ENCODE results near the gene WDR64.

Gene WDR64

DNA sequence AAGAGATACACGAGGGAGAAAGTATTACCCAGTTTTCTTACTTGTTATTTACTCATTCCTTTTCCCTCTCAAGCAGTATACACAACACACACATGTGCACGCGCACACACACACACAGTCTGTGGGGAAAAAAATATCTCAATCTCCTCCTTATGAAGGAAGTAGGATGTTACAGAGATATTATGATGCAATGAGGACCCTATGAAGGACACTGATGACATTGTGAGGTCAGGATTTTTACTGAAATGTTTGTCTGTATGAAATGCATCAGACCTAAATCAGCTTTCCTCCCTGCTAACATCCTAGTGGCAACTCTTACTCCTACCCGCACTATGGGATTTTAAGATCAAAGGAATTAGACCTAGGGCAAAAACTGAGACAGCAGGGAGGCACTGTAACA is at the start of gene WDR64:
TSS of gene WDR64 (plus strand) at position 270 of the 400 bp plus-strand sequence. CDS start 204 bp downstream, outside the sequence.
- H3K27me3 ChIP-seq (ENCODE audit: insufficient read depth, low read length) = peaks cover 3% of the 10 kb centered on the region
- no peaks in the 10 kb centered on the region for H3K9me3 ChIP-seq (ENCODE audit: low read length)
- no peak within 1 kb of the TSS for H2AFZ ChIP-seq (ENCODE audit: low read depth, low read length)
- peaks cover 7% of the 10 kb centered on the region for H3K4me1 ChIP-seq (ENCODE audit: insufficient read depth, low read length)
- H3K36me3 ChIP-seq (ENCODE audit: insufficient read depth, low read length) = no peaks in the 10 kb centered on the region
- H3K4me3 ChIP-seq (ENCODE audit: low read length) = no peak within 1 kb of the TSS

DNA sequence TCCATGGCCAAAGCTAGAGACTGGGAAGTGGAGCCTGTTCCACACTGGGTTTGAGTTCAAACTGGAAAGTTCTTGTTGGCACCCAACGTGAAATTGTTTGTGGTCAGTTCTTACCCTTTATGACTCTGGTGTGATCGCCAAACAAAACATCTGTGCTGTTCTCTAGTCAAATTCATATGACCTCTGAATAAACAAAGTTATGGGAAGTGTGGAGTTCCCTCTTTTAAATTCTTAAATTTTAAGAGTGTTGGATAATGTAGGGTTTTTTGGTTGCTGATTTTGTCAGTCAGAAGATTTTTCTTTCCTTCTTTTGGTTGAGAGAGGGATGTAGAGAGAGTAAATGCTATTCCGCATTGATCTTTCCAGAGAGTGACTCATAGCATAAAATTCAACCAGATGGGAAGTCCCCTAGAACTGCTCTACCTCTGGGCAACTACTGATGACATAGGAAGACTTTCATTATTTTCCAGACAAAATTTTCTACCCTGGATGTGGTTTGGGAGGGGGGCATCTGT is 48.3 kb upstream of the WDR64 start:
- H3K4me3 ChIP-seq (ENCODE audit: low read length) = no peak overlapping the region
- H3K4me1 ChIP-seq (ENCODE audit: insufficient read depth, low read length) = no peaks in the 10 kb centered on the region
- no peaks in the 10 kb centered on the region for H3K9me3 ChIP-seq (ENCODE audit: low read length)

DNA sequence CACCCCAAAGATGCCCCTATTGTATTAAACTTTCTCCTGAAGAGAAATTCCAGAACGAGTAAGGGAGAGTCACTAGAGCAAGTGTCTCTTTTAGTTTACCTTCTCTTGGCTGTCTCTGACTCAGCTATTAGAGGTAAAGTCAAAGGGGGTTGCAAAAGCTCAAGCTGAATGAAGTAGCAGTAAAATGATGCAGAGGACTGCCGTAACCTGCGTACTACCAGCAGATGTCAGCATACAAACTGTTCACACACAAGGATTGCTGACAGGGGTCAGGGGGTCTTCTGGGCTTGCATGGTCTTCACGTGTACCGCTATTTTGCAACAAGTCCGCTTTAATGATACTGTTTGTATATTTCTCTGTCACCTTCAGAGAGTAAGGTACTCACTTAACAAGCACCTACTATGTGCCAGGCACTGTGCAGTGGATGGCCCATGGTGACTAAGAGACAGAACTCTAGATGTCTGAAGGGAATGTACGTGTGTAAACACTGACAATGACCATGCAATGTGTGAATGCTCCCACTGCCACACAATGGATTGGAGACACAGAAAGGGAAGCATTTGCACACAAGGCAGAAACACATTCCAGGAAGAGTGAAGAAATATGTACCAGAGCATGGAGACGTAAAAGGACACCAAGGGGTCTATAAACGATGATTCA is 46.8 kb upstream of the WDR64 start:
- Histone ChIP-seq H3K4me1 (ENCODE audit: insufficient read depth, low read length) (no peaks in the 10 kb centered on the region), H3K4me3 (ENCODE audit: low read length) (no peak overlapping the region), H3K36me3 (ENCODE audit: insufficient read depth, low read length) (no peaks in the 10 kb centered on the region), H3K9me3 (ENCODE audit: low read length) (no peaks in the 10 kb centered on the region), H3K27me3 (ENCODE audit: insufficient read depth, low read length) (no peaks in the 10 kb centered on the region), H2AFZ (ENCODE audit: low read depth, low read length) (no peak overlapping the region)

More for the DNA sequence above, 48.3 kb upstream of the WDR64 start:
- Histone ChIP-seq H3K27me3 (ENCODE audit: insufficient read depth, low read length) (no peaks in the 10 kb centered on the region), H2AFZ (ENCODE audit: low read depth, low read length) (no peak overlapping the region), H3K36me3 (ENCODE audit: insufficient read depth, low read length) (no peaks in the 10 kb centered on the region)

DNA sequence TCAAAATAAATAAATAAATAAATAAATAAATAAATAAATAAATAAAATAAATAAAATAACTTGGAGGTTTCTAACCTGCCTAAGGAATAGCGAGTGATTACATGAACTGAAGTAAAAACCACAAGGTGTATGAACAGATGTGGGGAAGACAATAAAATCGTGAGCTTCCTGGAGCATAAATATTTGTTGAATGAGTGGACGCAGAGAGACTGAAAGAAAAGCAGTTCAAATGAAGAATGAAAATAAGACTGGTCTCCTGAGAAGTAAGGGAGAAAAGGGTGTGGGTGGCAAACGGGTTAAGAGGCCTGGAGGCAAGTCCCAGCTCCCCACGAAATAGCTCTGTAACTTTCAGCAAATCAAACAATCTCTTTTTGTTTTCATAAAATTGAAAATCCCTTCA is 45.5 kb upstream of the WDR64 start:
- no peak overlapping the region for H2AFZ ChIP-seq (ENCODE audit: low read depth, low read length)
- no peak overlapping the region for H3K4me3 ChIP-seq (ENCODE audit: low read length)
- H3K4me1 ChIP-seq (ENCODE audit: insufficient read depth, low read length) = no peaks in the 10 kb centered on the region
- no peaks in the 10 kb centered on the region for H3K9me3 ChIP-seq (ENCODE audit: low read length)
- no peaks in the 10 kb centered on the region for H3K36me3 ChIP-seq (ENCODE audit: insufficient read depth, low read length)
- H3K27me3 ChIP-seq (ENCODE audit: insufficient read depth, low read length) = no peaks in the 10 kb centered on the region

DNA sequence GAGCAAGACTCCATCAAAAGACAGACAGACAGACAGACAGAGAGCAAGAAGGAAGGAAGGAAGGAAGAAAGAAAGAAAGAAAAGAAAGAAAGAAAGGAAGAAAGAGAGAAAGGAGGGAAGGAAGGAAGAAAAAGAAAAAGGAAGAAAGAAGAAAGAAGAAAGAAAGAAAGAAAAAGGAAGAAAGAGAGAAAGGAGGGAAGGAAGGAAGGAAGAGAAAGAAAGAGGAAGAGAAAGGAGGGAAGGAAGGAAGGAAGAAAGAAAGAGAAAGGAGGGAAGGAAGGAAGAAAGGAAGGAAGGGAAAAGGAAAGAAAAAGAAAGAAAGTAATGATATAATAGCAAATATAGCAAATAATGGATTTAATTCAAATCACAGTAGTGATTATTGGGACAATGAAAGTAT is 44.6 kb upstream of the WDR64 start:
- no peaks in the 10 kb centered on the region for H3K9me3 ChIP-seq (ENCODE audit: low read length)
- no peaks in the 10 kb centered on the region for H3K27me3 ChIP-seq (ENCODE audit: insufficient read depth, low read length)
- no peaks in the 10 kb centered on the region for H3K4me1 ChIP-seq (ENCODE audit: insufficient read depth, low read length)

DNA sequence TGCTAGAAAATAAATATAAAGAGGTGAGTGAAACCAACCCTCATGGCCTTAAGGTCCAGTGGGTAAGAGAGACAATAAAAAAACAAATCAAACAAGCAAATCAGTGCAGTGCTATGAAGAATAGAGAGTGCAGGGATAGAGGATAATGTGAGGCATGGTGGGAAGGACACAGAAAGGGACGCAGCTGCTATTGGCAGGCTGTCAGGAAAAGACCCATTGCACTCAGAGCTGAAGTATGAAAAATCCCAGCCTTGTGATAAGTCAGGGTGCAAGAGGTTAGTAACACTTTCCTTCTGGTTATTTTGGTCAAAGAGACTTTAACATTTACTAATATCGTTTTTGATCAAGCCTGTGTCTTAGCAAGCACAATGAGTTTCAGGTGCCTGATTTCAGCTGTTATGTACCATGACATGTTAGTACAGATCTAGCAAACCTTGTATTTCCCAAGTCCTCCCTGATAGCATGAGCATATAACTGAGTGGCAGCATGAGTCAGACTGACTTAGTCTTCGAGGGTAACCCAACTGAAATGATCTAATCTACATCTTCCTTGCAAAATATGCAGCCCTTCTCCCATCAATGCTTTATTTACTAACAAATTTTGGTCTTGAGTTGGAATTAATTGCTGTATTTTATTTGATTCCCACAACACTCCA is 43.6 kb upstream of the WDR64 start:
- H2AFZ ChIP-seq (ENCODE audit: low read depth, low read length) = no peak overlapping the region
- H3K36me3 ChIP-seq (ENCODE audit: insufficient read depth, low read length) = no peaks in the 10 kb centered on the region
- H3K4me1 ChIP-seq (ENCODE audit: insufficient read depth, low read length) = no peaks in the 10 kb centered on the region
- H3K4me3 ChIP-seq (ENCODE audit: low read length) = no peak overlapping the region
- no peaks in the 10 kb centered on the region for H3K9me3 ChIP-seq (ENCODE audit: low read length)
- no peaks in the 10 kb centered on the region for H3K27me3 ChIP-seq (ENCODE audit: insufficient read depth, low read length)

More for the DNA sequence above, 44.6 kb upstream of the WDR64 start:
- Histone ChIP-seq H3K36me3 (ENCODE audit: insufficient read depth, low read length) (no peaks in the 10 kb centered on the region), H2AFZ (ENCODE audit: low read depth, low read length) (no peak overlapping the region), H3K4me3 (ENCODE audit: low read length) (no peak overlapping the region)

DNA sequence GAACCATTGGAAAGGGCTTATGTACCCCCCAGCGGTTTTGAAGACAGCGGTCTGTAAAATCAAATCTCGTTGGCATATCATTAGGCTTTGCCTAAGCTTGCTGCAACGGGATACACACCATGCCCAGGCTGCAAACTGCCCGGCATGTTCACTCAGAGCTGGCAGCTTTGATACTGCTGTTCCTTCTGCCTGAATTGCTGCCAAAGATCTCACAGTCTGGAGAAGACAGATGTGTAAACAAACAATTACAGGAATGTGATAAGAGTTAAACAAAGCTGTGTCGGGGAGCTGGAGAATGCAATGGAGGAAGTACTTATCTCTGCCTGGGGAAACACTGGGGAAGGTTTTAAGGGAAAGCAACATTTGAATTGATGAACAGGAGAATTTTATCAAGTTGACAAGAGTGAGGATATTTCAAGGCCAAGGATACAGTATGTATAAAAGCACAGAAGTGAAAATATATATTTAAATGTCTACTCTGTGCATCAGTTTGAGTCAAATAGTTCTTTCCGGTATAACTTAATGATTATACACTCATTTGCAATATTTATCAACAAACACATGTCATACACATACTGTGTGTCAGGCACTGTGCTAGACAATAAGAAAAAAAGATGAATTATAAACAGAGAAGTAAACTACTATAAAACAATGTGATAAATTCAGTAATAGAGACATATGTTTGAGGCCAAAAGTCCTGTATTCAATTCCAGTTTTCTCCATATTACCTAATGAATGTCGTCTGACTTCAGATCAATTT is 41.8 kb upstream of the WDR64 start:
- no peaks in the 10 kb centered on the region for H3K36me3 ChIP-seq (ENCODE audit: insufficient read depth, low read length)
- H2AFZ ChIP-seq (ENCODE audit: low read depth, low read length) = no peak overlapping the region
- H3K4me1 ChIP-seq (ENCODE audit: insufficient read depth, low read length) = peaks cover 5% of the 10 kb centered on the region
- H3K4me3 ChIP-seq (ENCODE audit: low read length) = no peak overlapping the region
- H3K9me3 ChIP-seq (ENCODE audit: low read length) = no peaks in the 10 kb centered on the region
- no peaks in the 10 kb centered on the region for H3K27me3 ChIP-seq (ENCODE audit: insufficient read depth, low read length)

GRCh38 chr1:241611063-241611462 is 41.0 kb upstream of the WDR64 start:
- H3K27me3 ChIP-seq (ENCODE audit: insufficient read depth, low read length) = no peaks in the 10 kb centered on the region
- no peaks in the 10 kb centered on the region for H3K36me3 ChIP-seq (ENCODE audit: insufficient read depth, low read length)
- H3K4me3 ChIP-seq (ENCODE audit: low read length) = no peak overlapping the region
- H3K4me1 ChIP-seq (ENCODE audit: insufficient read depth, low read length) = peaks cover 5% of the 10 kb centered on the region
- H2AFZ ChIP-seq (ENCODE audit: low read depth, low read length) = no peak overlapping the region
- no peaks in the 10 kb centered on the region for H3K9me3 ChIP-seq (ENCODE audit: low read length)

DNA sequence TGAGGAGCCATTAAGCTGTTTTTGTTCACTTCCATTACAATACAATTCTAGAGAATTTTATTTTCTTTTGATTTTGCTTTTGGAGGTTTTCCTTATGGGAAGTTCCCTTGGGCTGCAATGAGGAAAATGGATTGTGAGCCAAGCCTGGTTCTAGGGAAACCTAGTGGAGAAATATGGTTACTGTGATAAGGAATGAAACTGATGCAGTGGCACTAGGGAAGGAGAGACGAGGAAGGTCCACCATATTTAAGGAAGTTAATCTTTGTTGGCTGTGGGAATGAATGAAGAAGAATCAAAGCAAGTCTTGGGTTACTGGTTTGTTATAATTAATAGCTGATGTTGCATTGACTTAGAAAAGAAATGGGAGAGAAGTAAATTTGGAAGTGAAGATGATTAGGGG is 40.3 kb upstream of the WDR64 start:
- Histone ChIP-seq H3K9me3 (ENCODE audit: low read length) (no peaks in the 10 kb centered on the region), H3K36me3 (ENCODE audit: insufficient read depth, low read length) (no peaks in the 10 kb centered on the region), H3K4me1 (ENCODE audit: insufficient read depth, low read length) (peaks cover 5% of the 10 kb centered on the region), H2AFZ (ENCODE audit: low read depth, low read length) (no peak overlapping the region), H3K4me3 (ENCODE audit: low read length) (no peak overlapping the region), H3K27me3 (ENCODE audit: insufficient read depth, low read length) (no peaks in the 10 kb centered on the region)

GRCh38 chr1:241612533-241613477 is 39.3 kb upstream of the WDR64 start:
- Histone ChIP-seq H3K9me3 (ENCODE audit: low read length) (no peaks in the 10 kb centered on the region), H3K36me3 (ENCODE audit: insufficient read depth, low read length) (no peaks in the 10 kb centered on the region), H3K4me1 (ENCODE audit: insufficient read depth, low read length) (peaks cover 5% of the 10 kb centered on the region), H2AFZ (ENCODE audit: low read depth, low read length) (no peak overlapping the region), H3K27me3 (ENCODE audit: insufficient read depth, low read length) (no peaks in the 10 kb centered on the region), H3K4me3 (ENCODE audit: low read length) (no peak overlapping the region)

GRCh38 chr1:241614144-241614543 is 37.9 kb upstream of the WDR64 start:
- Histone ChIP-seq H2AFZ (ENCODE audit: low read depth, low read length) (no peak overlapping the region), H3K9me3 (ENCODE audit: low read length) (no peaks in the 10 kb centered on the region), H3K27me3 (ENCODE audit: insufficient read depth, low read length) (no peaks in the 10 kb centered on the region), H3K4me1 (ENCODE audit: insufficient read depth, low read length) (peaks cover 5% of the 10 kb centered on the region), H3K4me3 (ENCODE audit: low read length) (no peak overlapping the region), H3K36me3 (ENCODE audit: insufficient read depth, low read length) (no peaks in the 10 kb centered on the region)

DNA sequence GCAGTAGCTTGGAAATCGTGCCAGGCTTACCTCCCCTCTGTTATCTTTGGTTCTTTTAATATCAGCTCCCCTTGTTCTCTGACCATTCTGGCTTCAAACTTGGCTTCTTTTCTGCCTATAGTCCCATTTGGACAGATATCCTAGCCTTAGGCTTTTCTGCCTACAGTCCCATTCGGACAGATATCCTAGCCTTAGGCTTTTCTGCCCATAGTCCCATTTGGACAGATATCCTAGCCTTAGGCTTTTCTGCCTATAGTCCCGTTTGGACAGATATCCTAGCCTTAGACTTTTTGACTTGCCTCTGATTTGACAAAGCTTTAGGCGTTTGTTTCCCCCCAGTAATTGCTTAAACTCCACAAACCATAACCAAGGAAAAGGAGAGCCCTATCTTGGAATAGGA is 37.5 kb upstream of the WDR64 start:
- Histone ChIP-seq H3K9me3 (ENCODE audit: low read length) (no peaks in the 10 kb centered on the region), H3K4me1 (ENCODE audit: insufficient read depth, low read length) (peaks cover 5% of the 10 kb centered on the region), H3K4me3 (ENCODE audit: low read length) (no peak overlapping the region)

More for the DNA sequence above, 37.5 kb upstream of the WDR64 start:
- no peak overlapping the region for H2AFZ ChIP-seq (ENCODE audit: low read depth, low read length)
- no peaks in the 10 kb centered on the region for H3K27me3 ChIP-seq (ENCODE audit: insufficient read depth, low read length)
- H3K36me3 ChIP-seq (ENCODE audit: insufficient read depth, low read length) = no peaks in the 10 kb centered on the region
